A549 treated with AZD9567 at 1 μM for 4 hours (cell line): ENCODE measurements around the gene ARL2BP. TPM values are rescaled to one million over a fixed set of nuclear protein-coding genes. Genes with fewer than 3 reads are reported as not detected.

ENCODE experiments used
- total RNA-seq: library from RNA; stranded (reverse); fragments of 200-300 nt; extraction: Qiagen RNA extraction; gene quantifications from 5 replicates; pipeline ENCODE4 v1.2.3, GENCODE V29; 2022; ENCODE audit not compliant: insufficient read depth

The ARL2BP gene
- total RNA-seq = 71.4 to 80.8 TPM (median 77.2 TPM) in 5 replicates

DNA sequence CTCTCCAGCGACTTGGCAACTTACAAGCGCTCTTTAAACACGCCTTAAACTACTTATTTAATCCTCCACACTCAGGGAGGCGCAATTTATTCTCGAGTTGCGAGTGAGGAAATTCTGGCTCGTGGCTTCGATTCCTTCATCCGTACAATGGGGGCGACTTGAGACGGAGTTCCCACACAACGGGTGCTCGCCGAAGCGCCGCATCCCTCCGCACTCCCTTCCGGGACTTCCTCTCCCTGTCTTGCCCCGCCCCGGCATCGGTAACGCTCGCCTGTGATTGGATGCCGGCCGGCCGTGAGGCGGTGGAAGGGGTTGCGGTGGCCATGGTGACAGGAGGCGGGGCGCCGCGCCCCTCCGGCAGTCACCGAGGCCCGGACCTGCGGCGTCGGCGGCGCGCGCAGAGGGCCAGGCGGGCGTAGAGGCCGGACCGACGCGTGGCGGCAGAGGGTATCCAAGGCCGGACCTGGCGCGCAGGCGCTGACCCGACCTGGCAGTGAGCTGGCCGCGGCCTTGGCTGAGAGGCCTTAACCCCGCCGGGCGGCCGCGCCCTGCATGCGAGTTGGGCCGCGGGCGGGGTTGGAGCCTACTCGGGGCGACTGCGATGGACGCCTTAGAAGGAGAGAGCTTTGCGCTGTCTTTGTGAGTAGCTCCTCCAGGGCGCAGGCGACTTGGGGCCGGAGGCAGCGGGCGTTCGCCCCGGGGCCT is at the start of gene ARL2BP:
ARL2BP (plus strand) TSS at position 493 of the 705 bp plus-strand sequence; CDS start at position 602, 109 bp downstream.

DNA sequence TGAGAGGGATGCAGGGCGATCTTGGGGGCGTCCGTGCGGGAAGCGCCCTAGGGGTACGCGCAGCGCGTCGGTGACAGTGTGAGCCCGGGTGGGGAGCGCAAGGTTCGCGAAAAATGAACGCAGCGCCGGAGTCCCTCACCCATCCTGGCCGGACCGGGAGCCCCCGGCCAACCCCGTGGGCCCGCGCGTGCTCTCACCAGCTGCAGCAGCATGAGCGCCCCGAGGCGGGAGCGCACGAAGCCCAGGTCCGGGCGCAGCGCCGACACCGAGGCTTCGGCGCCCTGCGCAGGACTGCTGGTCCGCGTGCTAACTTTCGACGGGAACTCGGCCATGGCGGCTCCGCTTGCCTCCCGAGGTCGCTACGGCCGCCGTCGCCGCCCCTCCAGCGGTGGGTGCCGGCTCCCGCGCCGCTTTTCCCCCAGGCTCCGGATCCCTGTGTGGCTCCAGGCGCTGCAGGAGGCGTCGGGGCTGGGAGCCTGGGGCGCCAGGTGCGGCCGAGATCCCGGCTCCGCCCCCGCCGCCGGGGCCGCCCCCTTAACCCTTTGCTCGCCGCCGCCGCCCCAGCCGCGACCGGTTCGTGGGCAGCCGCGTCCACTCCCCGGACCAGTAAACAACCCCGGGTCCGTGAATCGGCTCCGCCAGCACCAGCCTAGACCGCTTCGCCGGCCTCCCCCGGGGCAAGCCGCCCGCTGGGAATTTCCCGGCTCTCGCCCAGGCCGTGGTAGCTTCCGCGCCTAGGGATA is 39.3 kb downstream of the ARL2BP start, which contains the start of gene PLLP:
PLLP (minus strand) TSS at position 464 of the 743 bp plus-strand sequence; CDS start at position 332, 132 bp downstream.

Other genes with a start within 250 kb of the ARL2BP start
- 41.8 to 46.9 TPM (median 43.6 TPM) in 5 replicates for gene CPNE2, start 152.7 kb upstream of the ARL2BP start, total RNA-seq
- gene PSME3IP1, start 59.2 kb upstream of the ARL2BP start, total RNA-seq = 88.3 to 119 TPM (median 92.3 TPM) in 5 replicates
- 27.0 to 31.4 TPM (median 30.1 TPM) in 5 replicates for gene RSPRY1, start 58.9 kb upstream of the ARL2BP start, total RNA-seq
- 1.2 to 2.0 TPM (median 1.5 TPM) in 5 replicates for gene PLLP, start 39.4 kb downstream of the ARL2BP start, total RNA-seq
- 0.03 to 0.05 TPM (median 0.05 TPM) in 4 of 5 replicates, not detected in the other for gene CCL22, start 113.5 kb downstream of the ARL2BP start, total RNA-seq
- 0.10 to 0.42 TPM (median 0.15 TPM) in 4 of 5 replicates, not detected in the other for gene CX3CL1, start 127.2 kb downstream of the ARL2BP start, total RNA-seq
- not detected in 5 replicates for gene CCL17, start 159.5 kb downstream of the ARL2BP start, total RNA-seq
- gene CIAPIN1, start 202.1 kb downstream of the ARL2BP start, total RNA-seq = 71.9 to 141 TPM (median 75.6 TPM) in 5 replicates
- gene COQ9, start 202.2 kb downstream of the ARL2BP start, total RNA-seq = 44.3 to 53.5 TPM (median 52.4 TPM) in 5 replicates
- 107 to 180 TPM (median 110 TPM) in 5 replicates for gene POLR2C, start 217.4 kb downstream of the ARL2BP start, total RNA-seq
- gene DOK4, start 241.2 kb downstream of the ARL2BP start, total RNA-seq = 22.9 to 33.3 TPM (median 32.2 TPM) in 5 replicates